GM18858 (cell line): ENCODE results near the gene SCD5.

Source experiments
- ATAC-seq: cut with Tn5 transposase; IDR thresholded peaks from one replicate; pipeline ENCODE4 v1.9.1; 2021; ENCODE audit not compliant: unreplicated experiment

SCD5 gene

DNA sequence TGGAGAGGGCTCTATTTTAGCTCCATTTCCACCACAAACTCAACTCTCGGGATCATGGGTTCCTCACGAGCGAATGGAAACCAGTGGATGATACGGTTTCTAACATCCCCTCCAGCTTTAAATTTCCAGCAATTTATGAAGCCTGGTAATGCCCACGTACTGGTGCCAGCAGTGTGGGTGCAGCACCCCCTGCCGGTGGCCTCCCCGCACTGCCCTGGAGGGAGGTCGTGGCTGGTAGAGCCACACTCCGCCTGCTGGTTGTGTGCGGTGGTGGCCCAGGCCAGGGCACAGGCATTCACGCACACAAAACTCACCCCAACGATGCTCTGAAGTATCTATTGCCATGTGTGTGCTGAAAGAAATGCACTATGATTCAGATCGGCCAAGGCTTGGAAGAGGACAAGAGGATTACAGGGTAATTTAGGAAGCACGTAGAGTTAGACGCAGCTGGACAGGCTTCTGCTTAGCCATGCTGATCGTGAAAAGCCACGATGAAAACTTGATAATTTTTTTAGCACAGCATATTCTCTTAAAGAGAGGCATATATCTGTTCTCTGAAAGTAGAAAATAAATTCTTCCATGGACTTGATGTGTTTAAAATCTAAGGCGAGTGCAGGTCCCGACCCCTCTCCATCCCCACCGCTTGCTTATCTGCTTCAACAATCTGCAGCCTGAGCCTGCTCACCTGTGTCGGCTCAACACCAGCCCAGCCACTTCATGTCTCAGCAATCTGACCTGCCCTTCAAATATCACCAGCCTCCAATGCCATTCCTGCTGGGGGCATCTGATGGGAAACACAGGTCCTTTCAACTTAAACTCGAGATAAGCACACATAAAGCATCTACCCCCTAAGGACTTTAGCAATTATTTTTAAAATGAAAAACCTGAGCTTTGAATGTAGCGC, 59.1 kb downstream of the SCD5 start:
- peak; percentile 99 for ATAC-seq

DNA sequence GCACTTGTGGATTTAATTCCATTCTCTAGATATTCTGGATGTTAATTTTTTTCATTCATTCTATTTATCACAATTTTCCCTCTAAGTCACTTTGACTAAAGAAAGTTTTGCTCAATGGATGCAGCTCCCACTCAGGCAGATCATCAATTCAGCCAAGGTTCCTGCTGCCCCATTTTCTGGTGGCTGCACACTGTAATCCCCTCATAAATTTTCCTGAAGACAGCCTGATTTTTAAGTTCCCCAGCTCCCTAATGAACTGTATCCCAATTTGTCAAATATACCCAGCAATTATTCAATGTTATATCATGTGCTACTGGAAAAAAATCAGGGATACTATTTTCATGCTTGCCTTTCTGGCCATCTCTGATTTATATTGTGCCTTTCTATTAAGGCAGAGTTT, 61.2 kb downstream of the SCD5 start:
- ATAC-seq, result no peak

- no peak for ATAC-seq
These were observed 65.0 kb downstream of the SCD5 start for GRCh38 chr4:82733636-82734035.

DNA sequence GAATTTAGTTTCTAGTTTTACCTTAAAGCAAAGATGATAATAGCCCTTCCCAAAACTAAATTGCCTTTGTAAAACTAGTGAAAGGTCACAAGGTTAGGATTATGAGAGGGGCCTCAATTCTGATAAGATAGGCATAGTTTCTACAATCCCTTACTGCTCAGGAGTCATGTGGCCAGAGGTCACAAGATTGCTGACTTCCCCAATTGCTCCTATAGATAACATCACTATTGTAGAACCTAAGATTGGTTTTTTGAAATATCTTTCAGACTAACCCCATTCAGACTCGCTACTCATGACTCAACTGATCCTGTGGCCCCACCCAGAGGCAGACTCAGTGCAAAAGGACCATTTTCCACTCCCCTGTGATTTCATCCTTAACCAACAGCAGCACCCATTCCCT, 70.3 kb downstream of the SCD5 start:
- ATAC-seq, result no peak

DNA sequence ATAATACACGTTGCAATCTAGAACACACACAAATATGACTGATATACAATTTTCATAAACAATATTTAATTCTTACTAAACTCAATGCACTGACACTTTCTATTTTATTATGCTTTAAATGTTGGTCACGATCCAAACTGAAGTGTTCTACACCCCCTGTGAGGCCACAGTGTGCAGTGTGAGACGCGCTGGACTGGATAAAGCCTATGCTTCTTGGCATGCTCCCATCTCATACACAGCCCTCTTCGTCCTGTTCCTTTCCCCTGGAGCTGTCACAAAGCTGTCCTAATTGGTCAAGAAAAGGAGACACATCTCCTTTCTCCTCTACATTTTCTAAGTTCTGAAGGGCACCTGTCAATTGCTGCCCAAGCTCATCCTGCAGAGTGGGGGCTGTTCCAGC, 72.0 kb downstream of the SCD5 start:
- ATAC-seq, result no peak

GRCh38 chr4:82721819-82722423, 76.7 kb downstream of the SCD5 start:
- ATAC-seq, result peak; percentile 57

DNA sequence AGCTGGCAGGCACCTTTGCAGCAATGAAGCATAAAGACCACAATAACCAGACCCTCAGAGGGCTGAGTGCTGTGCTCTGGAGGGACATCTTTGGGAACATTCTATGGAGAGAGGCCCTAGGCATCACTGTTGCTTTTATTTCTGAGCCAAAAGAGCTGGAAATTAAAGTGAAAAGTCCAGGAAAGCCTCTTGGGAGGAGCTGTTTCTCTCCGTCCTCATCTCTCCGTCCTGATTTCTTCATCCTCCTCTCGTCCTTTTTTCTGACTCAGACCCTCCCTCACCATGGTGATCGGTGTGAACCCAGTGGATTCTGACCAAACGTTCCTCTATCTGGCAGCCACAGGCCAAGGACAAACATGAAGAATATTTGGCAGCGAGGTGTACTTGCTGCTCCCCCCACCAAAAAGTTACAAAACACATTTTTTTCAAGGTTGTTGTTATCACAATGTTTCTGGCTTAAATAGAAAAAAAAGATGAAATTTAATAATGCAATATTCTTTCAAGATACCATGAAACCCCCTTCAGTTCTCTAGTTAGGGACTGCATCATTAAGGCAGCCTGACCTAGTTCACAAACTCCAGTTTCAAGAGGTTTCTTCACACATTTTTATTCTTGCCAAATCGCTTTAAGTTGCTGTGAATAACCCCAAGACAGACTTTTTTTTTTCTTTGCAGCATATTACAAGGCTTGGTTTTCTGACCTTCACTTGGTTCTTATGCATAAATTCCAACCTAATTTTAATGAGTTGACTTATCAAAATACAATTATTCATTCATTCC, 80.2 kb downstream of the SCD5 start:
- no peak for ATAC-seq

DNA sequence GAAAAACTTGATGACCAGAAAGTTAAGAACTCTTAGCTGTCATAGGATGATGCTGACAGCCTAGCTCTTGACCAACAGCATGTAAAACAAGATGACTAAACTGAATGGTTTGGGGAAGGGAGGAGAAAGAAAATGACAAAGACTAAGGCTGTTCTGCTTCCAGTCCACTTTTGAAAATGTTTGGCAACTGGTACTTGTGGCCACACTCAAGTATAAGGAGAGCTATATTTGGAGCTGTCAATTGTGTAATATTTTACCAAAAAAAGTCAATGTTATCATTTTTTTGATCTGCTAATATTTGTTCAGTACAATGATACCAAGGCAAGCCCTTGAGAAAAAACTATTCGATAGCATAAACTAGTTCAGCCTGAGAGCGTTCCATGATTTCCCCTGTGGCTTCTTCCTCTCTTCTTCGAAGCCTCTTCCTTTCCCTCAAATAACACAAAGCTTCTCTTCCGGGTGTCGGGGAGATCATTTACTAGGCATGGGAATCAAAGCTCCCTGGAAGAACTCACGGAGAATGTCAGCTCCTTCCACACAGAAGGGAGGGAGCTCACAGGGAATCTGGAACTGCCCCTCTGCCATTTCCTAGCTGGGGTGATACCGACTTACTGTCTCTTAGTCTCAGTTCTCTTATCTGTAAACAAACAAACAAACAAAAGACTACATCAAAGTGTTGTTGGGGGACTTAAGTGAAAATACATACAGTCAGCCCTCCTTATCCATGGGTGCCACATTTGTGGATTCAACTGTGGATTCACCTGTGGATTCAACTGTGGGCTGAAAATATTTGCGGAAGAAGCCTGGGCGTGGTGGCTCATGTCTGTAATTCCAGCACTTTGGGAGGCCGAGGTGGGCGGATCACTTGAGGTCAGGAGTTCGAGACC, 82.6 kb downstream of the SCD5 start:
- no peak for ATAC-seq

DNA sequence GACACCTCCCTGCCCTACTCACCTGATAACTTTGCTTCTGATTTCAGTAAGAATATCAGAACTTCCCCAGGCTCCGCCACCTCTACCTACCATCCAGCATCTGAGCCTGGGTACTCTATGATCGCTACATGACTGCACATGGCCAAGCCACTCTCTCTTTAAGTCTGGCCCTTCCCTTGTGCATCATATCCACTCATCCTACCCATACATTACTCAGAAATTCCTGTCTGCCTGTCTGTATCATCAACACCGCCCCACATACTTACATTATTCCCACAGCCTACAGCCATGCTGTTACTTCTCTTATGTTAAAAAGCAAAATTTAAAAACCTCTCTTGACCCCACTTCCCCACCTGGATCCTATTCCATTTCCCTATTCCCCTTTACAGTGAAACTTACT, 84.7 kb downstream of the SCD5 start:
- no peak for ATAC-seq

- ATAC-seq, result no peak
These were observed 86.0 kb downstream of the SCD5 start for GRCh38 chr4:82712561-82712960.

DNA sequence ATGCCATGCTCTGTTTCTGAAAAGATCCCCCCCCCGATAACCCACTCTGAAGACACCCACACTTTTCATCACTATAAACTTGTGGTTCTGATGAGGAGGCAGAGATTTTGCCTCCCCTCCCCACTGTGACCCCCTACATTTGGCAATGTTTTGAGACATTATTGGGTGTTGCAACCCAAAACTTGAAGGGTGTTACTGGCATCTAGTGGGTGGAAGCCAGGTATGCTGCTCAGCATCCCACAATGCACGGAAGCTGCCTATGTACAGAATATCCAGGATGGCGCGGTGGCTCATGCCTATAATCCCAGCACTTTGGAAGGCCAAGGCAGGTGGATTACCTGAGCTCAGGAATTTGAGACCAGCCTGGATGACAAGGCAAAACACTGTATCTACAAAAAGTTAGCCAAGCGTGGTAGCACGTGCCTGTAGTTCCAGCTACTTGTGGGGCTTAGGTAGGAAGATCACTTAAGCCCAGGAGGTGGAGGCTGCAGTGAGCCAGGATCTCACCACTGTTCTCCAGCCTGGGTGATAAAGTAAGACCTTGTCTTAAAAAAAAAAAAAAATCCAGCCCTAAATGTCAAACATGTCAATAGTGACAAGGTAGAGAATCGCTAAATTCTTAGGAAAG, 87.3 kb downstream of the SCD5 start:
- no peak for ATAC-seq

- no peak for ATAC-seq
These were observed 88.2 kb downstream of the SCD5 start for GRCh38 chr4:82710197-82710929.

DNA sequence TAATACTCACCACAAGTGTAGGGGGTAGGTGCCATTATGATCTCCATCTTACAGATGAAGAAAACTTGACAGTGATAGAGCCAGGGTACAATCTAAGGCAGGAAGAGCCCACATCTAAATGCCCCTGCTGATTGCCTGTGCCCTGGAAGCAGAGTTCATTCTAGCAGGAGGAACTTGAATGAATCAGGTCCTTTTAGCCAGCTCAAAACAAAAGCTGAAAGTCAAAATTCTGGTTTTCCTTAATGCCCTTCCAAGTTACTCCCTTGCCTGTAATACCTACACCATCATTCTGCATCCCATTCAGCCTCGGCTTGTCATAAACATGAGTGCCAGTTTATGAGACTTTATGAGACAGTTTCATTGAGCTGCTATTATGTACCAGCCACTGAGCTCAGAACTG, 89.6 kb downstream of the SCD5 start:
- no peak for ATAC-seq

DNA sequence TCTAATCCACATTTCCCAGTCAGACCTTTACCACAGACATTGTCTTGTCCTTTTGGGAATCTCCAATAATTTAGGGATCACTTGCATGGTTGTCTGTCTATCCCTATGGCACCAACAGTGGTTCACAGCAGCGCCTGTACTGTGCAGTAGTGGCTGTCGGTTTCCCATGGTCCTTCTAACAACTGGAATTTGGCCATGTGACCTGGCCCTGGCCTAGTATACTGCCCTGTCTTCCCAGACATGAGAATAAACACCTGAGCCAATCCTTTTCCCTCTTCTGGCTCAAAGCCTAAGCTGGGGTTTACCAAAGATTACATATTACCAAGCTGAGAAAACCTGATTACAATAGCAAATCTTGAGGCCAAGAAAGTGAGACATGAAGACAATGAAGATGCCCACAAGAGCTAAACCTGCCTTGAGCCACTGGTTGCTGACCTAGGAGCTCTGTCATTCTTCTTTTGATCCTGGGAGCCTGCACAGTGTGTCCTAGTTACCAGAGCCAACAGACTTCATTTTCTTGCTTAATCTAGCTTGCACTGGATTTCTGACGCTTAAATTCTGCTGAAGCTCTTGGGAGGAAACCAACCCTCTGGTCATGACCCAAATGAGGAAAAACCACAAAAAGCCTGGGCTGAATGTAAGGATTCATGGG, 92.1 kb downstream of the SCD5 start:
- no peak for ATAC-seq

GRCh38 chr4:82705928-82706300, 92.7 kb downstream of the SCD5 start:
- no peak for ATAC-seq

- no peak for ATAC-seq
These were observed 93.2 kb downstream of the SCD5 start for GRCh38 chr4:82705169-82705927.

DNA sequence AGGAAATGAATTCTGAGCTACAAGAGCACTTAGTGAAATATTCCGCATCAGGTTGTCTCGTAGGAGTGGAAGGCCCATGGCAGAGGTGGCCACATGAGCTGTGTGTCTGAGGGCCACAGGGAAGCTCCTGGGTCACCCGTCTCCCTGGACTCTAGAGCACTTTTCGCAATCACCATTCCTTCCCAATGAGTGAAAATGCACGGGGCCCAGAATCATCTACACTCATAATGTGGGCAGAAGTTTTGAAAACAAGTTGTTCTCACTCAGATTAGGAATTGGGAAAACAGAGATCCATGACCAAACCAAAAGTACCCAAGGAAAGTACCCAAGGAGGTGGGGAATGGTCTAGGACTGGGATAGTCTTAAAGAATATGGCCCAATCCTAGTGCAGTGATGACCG, 94.4 kb downstream of the SCD5 start:
- no peak for ATAC-seq

- ATAC-seq, result no peak
These were observed 100.2 kb downstream of the SCD5 start for GRCh38 chr4:82698412-82698811.

DNA sequence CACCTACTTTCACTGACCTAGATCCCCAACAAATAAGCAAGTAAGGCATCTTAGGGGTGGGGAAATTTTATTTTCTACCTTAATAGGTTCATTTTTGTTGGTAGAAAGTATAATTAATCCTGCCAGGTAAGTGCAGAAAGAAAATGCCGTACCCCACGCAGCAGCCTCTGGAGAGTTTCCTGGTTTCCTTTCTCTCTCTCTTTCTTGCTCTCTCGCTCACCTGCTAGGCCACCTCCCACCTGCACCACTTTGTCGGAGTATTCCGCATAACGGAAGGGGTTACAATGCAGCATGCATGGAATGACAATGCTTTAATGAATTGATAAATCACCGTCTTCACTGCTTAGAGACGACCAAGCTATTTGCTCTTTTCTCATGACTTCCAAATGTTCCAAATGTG, 101.0 kb downstream of the SCD5 start:
- no peak for ATAC-seq
